HG03025 (cell line): ENCODE measurements around the gene RGS9.
"Not testable (repeated sequence)": the region's sequence is repeated elsewhere in the genome, so short reads cannot be mapped to it uniquely, and the experiment has no call there.

ENCODE experiments used
- ATAC-seq: cut with Tn5 transposase; IDR thresholded peaks from one replicate; pipeline ENCODE4 v1.9.1; 2021; ENCODE audit warnings: mild to moderate bottlenecking, moderate library complexity; ENCODE audit not compliant: unreplicated experiment, low FRiP score

RGS9 gene

GRCh38 chr17:65201331-65201730, 64.2 kb downstream of the RGS9 start:
- no peak for ATAC-seq

GRCh38 chr17:65202844-65203571, 65.8 kb downstream of the RGS9 start:
- no peak for ATAC-seq

GRCh38 chr17:65204001-65204400, 66.8 kb downstream of the RGS9 start:
- no peak for ATAC-seq

GRCh38 chr17:65205655-65206054, 68.5 kb downstream of the RGS9 start:
- no peak for ATAC-seq

GRCh38 chr17:65207448-65207847, 70.3 kb downstream of the RGS9 start:
- not testable (repeated sequence) for ATAC-seq

GRCh38 chr17:65208717-65209116, 71.5 kb downstream of the RGS9 start:
- ATAC-seq: no peak

- no peak for ATAC-seq
Observed at GRCh38 chr17:65218261-65218660, 81.1 kb downstream of the RGS9 start.

GRCh38 chr17:65219124-65219523, 82.0 kb downstream of the RGS9 start:
- ATAC-seq: no peak

GRCh38 chr17:65219707-65220106, 82.5 kb downstream of the RGS9 start:
- no peak for ATAC-seq

GRCh38 chr17:65220732-65221131, 83.6 kb downstream of the RGS9 start:
- ATAC-seq: no peak

- no peak for ATAC-seq
Observed at GRCh38 chr17:65222214-65222738, 85.1 kb downstream of the RGS9 start.

GRCh38 chr17:65225061-65225460, 87.9 kb downstream of the RGS9 start:
- no peak for ATAC-seq

GRCh38 chr17:65226227-65226626, 89.1 kb downstream of the RGS9 start:
- no peak for ATAC-seq

- no peak for ATAC-seq
Observed at GRCh38 chr17:65227637-65228036, 90.5 kb downstream of the RGS9 start.

GRCh38 chr17:65228287-65228686, 91.1 kb downstream of the RGS9 start:
- no peak for ATAC-seq

GRCh38 chr17:65228734-65229620, 91.8 kb downstream of the RGS9 start:
- ATAC-seq: peak; percentile 52

GRCh38 chr17:65229621-65229995, 92.4 kb downstream of the RGS9 start:
- ATAC-seq: no peak

GRCh38 chr17:65230040-65230439, 92.9 kb downstream of the RGS9 start:
- no peak for ATAC-seq

GRCh38 chr17:65231086-65231485, 93.9 kb downstream of the RGS9 start:
- no peak for ATAC-seq

- no peak for ATAC-seq
Observed at GRCh38 chr17:65231662-65232335, 94.6 kb downstream of the RGS9 start.

- no peak for ATAC-seq
Observed at GRCh38 chr17:65235284-65235683, 98.1 kb downstream of the RGS9 start.
